IMR-90 (cell line): ENCODE results near the gene SF3A1. TPM values are rescaled to one million over a fixed set of nuclear protein-coding genes. Genes with fewer than 3 reads are reported as not detected.

Experiments
- ATAC-seq: fragments of 200-7000 bp; cut with Tn5 transposase; 2 replicates; pipeline ENCODE4 v1.9.1; 2020; ENCODE audit warnings: low read depth, mild to moderate bottlenecking, moderate library complexity
- BruUV-seq: library from RNA; stranded (reverse); fragments of 400-500 nt; replicated peaks from 2 replicates; lab custom pipeline; 2021; lab: Mats Ljungman, UMichigan
- CTCF ChIA-PET: fragments of 300-600 bp; formaldehyde crosslinking; extraction: SDS; loops from one replicate; lab custom pipeline; 2021; ENCODE audit warnings: antibody characterized with exemption; lab: Yijun Ruan, JAX
- POLR2A ChIA-PET: fragments of 300-600 bp; sonication (Branson Sonifier 250); formaldehyde crosslinking; loops from one replicate; lab custom pipeline; 2022; ENCODE audit warnings: antibody characterized with exemption; ENCODE audit not compliant: unreplicated experiment; lab: Charles Lee
- DNase-seq: peaks from one replicate; pipeline ENCODE4 v3.0.0; 2013
- H2AFZ ChIP-seq: replicated peaks from 2 replicates; pipeline ENCODE3; 2013; ENCODE audit warnings: low read length, mild to moderate bottlenecking; ENCODE audit not compliant: poor library complexity
- H2AK5ac ChIP-seq: 2 replicates; pipeline ENCODE4 v1.6.1; 2013; ENCODE audit warnings: low read depth, low read length, inconsistent platforms
- H2AK9ac ChIP-seq: replicated peaks from 2 replicates; pipeline ENCODE3; 2013; ENCODE audit warnings: mild to moderate bottlenecking, low read depth, low read length, moderate library complexity; ENCODE audit not compliant: poor library complexity
- H2BK120ac ChIP-seq: 2 replicates; pipeline ENCODE4 v1.6.1; 2013; ENCODE audit warnings: low read depth, low read length, inconsistent platforms
- H2BK15ac ChIP-seq: 3 replicates; pipeline ENCODE4 v1.6.1; 2013; ENCODE audit warnings: low read depth, low read length, inconsistent platforms
- H2BK20ac ChIP-seq: 2 replicates; pipeline ENCODE4 v1.6.1; 2013; ENCODE audit warnings: low read depth, mild to moderate bottlenecking, inconsistent platforms, low read length, moderate library complexity
- H2BK5ac ChIP-seq: 2 replicates; pipeline ENCODE4 v1.6.1; 2013; ENCODE audit warnings: mild to moderate bottlenecking, low read depth, low read length, inconsistent platforms; ENCODE audit not compliant: poor library complexity, severe bottlenecking
- H3K14ac ChIP-seq: replicated peaks from 2 replicates; pipeline ENCODE4 v1.6.1; 2013; ENCODE audit warnings: low read depth, low read length, inconsistent platforms
- H3K18ac ChIP-seq: 2 replicates; pipeline ENCODE4 v1.6.1; 2013; ENCODE audit warnings: low read depth, low read length, control low read depth
- H3K23ac ChIP-seq: 2 replicates; pipeline ENCODE4 v1.6.1; 2013; ENCODE audit warnings: low read depth, low read length, inconsistent platforms
- H3K27ac ChIP-seq: 2 replicates; pipeline ENCODE4 v1.5.1; 2013; ENCODE audit warnings: mild to moderate bottlenecking, control low read depth, low read length; ENCODE audit not compliant: insufficient read depth
- H3K27me3 ChIP-seq: 2 replicates; pipeline ENCODE4 v1.6.1; 2013; ENCODE audit warnings: low read length; ENCODE audit not compliant: control insufficient read depth, insufficient read depth
- H3K36me3 ChIP-seq: 2 replicates; pipeline ENCODE4 v1.6.1; 2013; ENCODE audit warnings: low read length, mixed read lengths; ENCODE audit not compliant: control insufficient read depth, insufficient read depth
- H3K4ac ChIP-seq: 2 replicates; pipeline ENCODE4 v1.6.1; 2013; ENCODE audit warnings: low read depth, low read length, inconsistent platforms
- H3K4me1 ChIP-seq: 2 replicates; pipeline ENCODE4 v1.6.1; 2013; ENCODE audit warnings: low read length, mixed read lengths; ENCODE audit not compliant: control insufficient read depth, insufficient read depth
- H3K4me2 ChIP-seq: 2 replicates; pipeline ENCODE4 v1.6.1; 2013; ENCODE audit warnings: low read depth, mild to moderate bottlenecking, control low read depth, low read length, moderate library complexity
- H3K4me3 ChIP-seq: 2 replicates; pipeline ENCODE4 v1.5.1; 2013; ENCODE audit warnings: low read depth, mild to moderate bottlenecking, control low read depth, low read length, moderate library complexity; ENCODE audit not compliant: insufficient read depth
- H3K56ac ChIP-seq: 2 replicates; pipeline ENCODE4 v1.6.1; 2013; ENCODE audit warnings: low read length, inconsistent platforms; ENCODE audit not compliant: insufficient read depth; ENCODE audit errors: extremely low read depth
- H3K79me1 ChIP-seq, 2 experiments: 2 replicates each; pipeline ENCODE4 v1.6.1; 2013; ENCODE audit warnings: low read length in 2 of 2, inconsistent platforms in 1 of 2, low read depth in 1 of 2
- H3K9ac ChIP-seq: 2 replicates; pipeline ENCODE4 v1.6.1; 2013; ENCODE audit warnings: low read depth, low read length, control low read depth
- H3K9me1 ChIP-seq: 2 replicates; pipeline ENCODE4 v1.6.1; 2013; ENCODE audit warnings: low read length, inconsistent platforms; ENCODE audit not compliant: insufficient read depth
- H3K9me3 ChIP-seq: 2 replicates; pipeline ENCODE4 v1.6.1; 2013; ENCODE audit warnings: low read length; ENCODE audit not compliant: control insufficient read depth, insufficient read depth
- H4K20me1 ChIP-seq: 2 replicates; pipeline ENCODE4 v1.6.1; 2013; ENCODE audit warnings: low read length, inconsistent platforms; ENCODE audit not compliant: insufficient read depth
- H4K5ac ChIP-seq: 2 replicates; pipeline ENCODE4 v1.6.1; 2013; ENCODE audit warnings: mild to moderate bottlenecking, low read depth, low read length, control low read depth
- H4K8ac ChIP-seq, 2 experiments: 2 replicates each; pipeline ENCODE4 v1.6.1; 2013; ENCODE audit warnings: low read depth in 2 of 2, low read length in 2 of 2, control low read depth in 1 of 2, inconsistent platforms in 1 of 2
- H4K91ac ChIP-seq: 2 replicates; pipeline ENCODE4 v1.6.1; 2013; ENCODE audit warnings: low read depth, low read length, inconsistent platforms; ENCODE audit not compliant: insufficient read depth
- NFE2L2 ChIP-seq: fragments of 150-350 bp; IDR thresholded peaks from 2 replicates; pipeline ENCODE4 v1.6.1; 2016; ENCODE audit warnings: low read depth, mild to moderate bottlenecking, low read length
- POLR2A ChIP-seq: IDR thresholded peaks from 2 replicates; pipeline ENCODE4 v1.6.1; 2012; ENCODE audit warnings: mild to moderate bottlenecking, low read depth, low read length
- RCOR1 ChIP-seq: IDR thresholded peaks from 2 replicates; pipeline ENCODE4 v1.6.1; 2012; ENCODE audit warnings: mild to moderate bottlenecking, low read length, improper control_type of control experiment; ENCODE audit not compliant: insufficient replicate concordance
- RFX5 ChIP-seq: IDR thresholded peaks from 2 replicates; pipeline ENCODE4 v1.8.0; 2012; ENCODE audit warnings: low read depth, mild to moderate bottlenecking, low read length, moderate library complexity
- SMC3 ChIP-seq: fragments of 150-350 bp; IDR thresholded peaks from 2 replicates; pipeline ENCODE4 v1.6.1; 2016; ENCODE audit warnings: low read depth, mild to moderate bottlenecking, antibody characterized with exemption, low read length, moderate library complexity
- WGBS, 2 experiments: methylation state at CpG; one replicate each; pipeline versions ENCODE4 v1.1.5 to v1.1.7; 2013; ENCODE audit warnings: missing lambda C conversion rate in 2 of 2; ENCODE audit not compliant: insufficient read length in 1 of 2; ENCODE audit errors: extremely low coverage in 2 of 2; 5-methylcytosine and 5-hydroxymethylcytosine counted together
- dilution Hi-C: fragments of 300-500 bp; cut with HindIII; formaldehyde crosslinking; loops from one replicate; pipeline ENCODE4 v1.14.3; 2018; ENCODE audit warnings: low sequenced_read_pairs; ENCODE audit not compliant: unreplicated experiment
- in situ Hi-C: fragments of 300-500 bp; cut with MboI; formaldehyde crosslinking; loops from 3 replicates; pipeline ENCODE4 v1.14.3; 2019; ENCODE audit warnings: low sequenced_read_pairs, inconsistent platforms, mixed read lengths
- intact Hi-C: fragments of 100-400 bp; cut with micrococcal nuclease; formaldehyde crosslinking; loops from 2 replicates; pipeline ENCODE4 v1.10.0; 2022
- polyA plus RNA-seq, 3 experiments: library from polyadenylated mRNA; depleted of rRNA; stranded (reverse); fragments of >200 nt; gene quantifications; 2 replicates each; pipeline ENCODE4 v1.2.3, GENCODE V29; 2012; ENCODE audit warnings: low replicate concordance in 1 of 3
- total RNA-seq: library from RNA; depleted of rRNA; stranded (reverse); fragments of >200 nt; gene quantifications from 2 replicates; pipeline ENCODE4 v1.2.3, GENCODE V29; 2012

SF3A1 gene
- total and polyA plus RNA-seq, 2 of the 4 experiments (the other 2 are of a cell fraction), result 36.9 to 67.2 TPM

DNA sequence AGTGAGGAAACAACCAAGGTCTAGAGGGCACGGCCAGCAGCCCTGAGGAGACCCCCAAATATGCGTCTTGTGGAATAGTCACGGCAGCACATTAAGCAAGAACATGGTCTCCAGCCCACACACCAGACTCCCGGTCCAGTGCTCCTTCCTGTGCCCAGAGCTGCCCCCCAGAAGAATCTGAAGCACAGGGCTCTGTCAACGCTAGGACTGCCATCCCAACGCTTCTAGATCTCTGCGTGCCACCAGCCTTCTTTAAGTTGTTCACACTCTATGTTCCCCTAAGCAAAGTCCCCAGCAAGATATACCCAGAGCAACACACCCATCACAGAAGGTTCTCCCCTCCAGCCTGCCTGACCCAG, 36.6 kb upstream of the SF3A1 start:
- ChIA-PET CTCF (no interaction called here), POLR2A (no interaction called here)
- no peak for DNase-seq
- H3K79me1 ChIP-seq, result peaks cover 7 to 17% of the 10 kb centered on the region in 2 experiments
- no peak overlapping the region for H3K14ac ChIP-seq
- no peak overlapping the region for H2BK120ac ChIP-seq
- intact Hi-C loops (no loop called here), dilution Hi-C loops (no loop called here), in situ Hi-C loops (loop anchor here (10.0 kb wide), 2 partner anchors 92 to 288 kb away; no protein-coding TSS in a partner anchor)
- H3K4me2 ChIP-seq, result no peak overlapping the region
- no peak overlapping the region for H3K23ac ChIP-seq
- no peak overlapping the region for H3K4me3 ChIP-seq
- BruUV-seq, result no TSS peak
- no peak overlapping the region for H3K9ac ChIP-seq
- TF ChIP-seq SMC3 (no peak), NFE2L2 (no peak), RCOR1 (no peak), POLR2A (no peak), RFX5 (no peak)
- H2AFZ ChIP-seq, result no peak overlapping the region
- H3K9me1 ChIP-seq, result peaks cover 12% of the 10 kb centered on the region
- H3K18ac ChIP-seq, result no peak overlapping the region
- no peak overlapping the region for H3K4ac ChIP-seq
- 66% methylated on average over 4 of the region's 7 CpGs; no CpG with 5 or more reads in 1 of the 2 experiments for WGBS, 2 experiments
- no peak overlapping the region for H4K8ac ChIP-seq
- no peaks in the 10 kb centered on the region for H3K36me3 ChIP-seq
- no peak overlapping the region for H2BK15ac ChIP-seq
- no peak for ATAC-seq
- H2BK20ac ChIP-seq, result no peak overlapping the region
- peaks cover 9% of the 10 kb centered on the region for H4K20me1 ChIP-seq
- H3K56ac ChIP-seq, result no peak overlapping the region
- no peak overlapping the region for H4K91ac ChIP-seq
- H3K9me3 ChIP-seq, result no peaks in the 10 kb centered on the region
- H3K27ac ChIP-seq, result no peak overlapping the region
- H4K5ac ChIP-seq, result no peak overlapping the region
- H2BK5ac ChIP-seq, result no peak overlapping the region
- H2AK5ac ChIP-seq, result no peak overlapping the region
- peaks cover 12% of the 10 kb centered on the region for H3K4me1 ChIP-seq
- H3K27me3 ChIP-seq, result no peaks in the 10 kb centered on the region
- H2AK9ac ChIP-seq, result no peak overlapping the region
